Mesodermal cell (in vitro differentiated cells): ENCODE measurements around the gene TBX21.
A peak's percentile ranks its signal among the peaks of the same experiment; 100 is the strongest.

ENCODE experiments used
- H3K27ac ChIP-seq: 2 replicates; pipeline ENCODE4 v1.7.0; 2013; ENCODE audit warnings: mild to moderate bottlenecking, low read depth, low read length, moderate library complexity; ENCODE audit not compliant: severe bottlenecking
- H3K36me3 ChIP-seq: 2 replicates; pipeline ENCODE4 v1.7.1; 2013; ENCODE audit warnings: mild to moderate bottlenecking, low read length, moderate library complexity; ENCODE audit not compliant: control insufficient read depth, insufficient read depth
- H3K4me1 ChIP-seq: one replicate; pipeline ENCODE4 v1.7.1; 2013; ENCODE audit warnings: mild to moderate bottlenecking, low read length; ENCODE audit not compliant: insufficient read depth, control insufficient read depth, poor library complexity, severe bottlenecking
- H3K4me3 ChIP-seq: 2 replicates; pipeline ENCODE4 v1.7.0; 2013; ENCODE audit warnings: low read length, control low read depth, mild to moderate bottlenecking; ENCODE audit not compliant: insufficient read depth, poor library complexity, severe bottlenecking; ENCODE audit errors: extremely low read depth
- H3K9me3 ChIP-seq: 2 replicates; pipeline ENCODE4 v1.7.1; 2013; ENCODE audit warnings: mild to moderate bottlenecking, low read length, moderate library complexity; ENCODE audit not compliant: control insufficient read depth
- WGBS, 2 experiments: methylation state at CpG; one replicate each; pipeline ENCODE4 v1.1.5; 2013; ENCODE audit warnings: missing lambda C conversion rate in 2 of 2; ENCODE audit not compliant: insufficient coverage in 2 of 2; 5-methylcytosine and 5-hydroxymethylcytosine counted together

TBX21 gene

DNA sequence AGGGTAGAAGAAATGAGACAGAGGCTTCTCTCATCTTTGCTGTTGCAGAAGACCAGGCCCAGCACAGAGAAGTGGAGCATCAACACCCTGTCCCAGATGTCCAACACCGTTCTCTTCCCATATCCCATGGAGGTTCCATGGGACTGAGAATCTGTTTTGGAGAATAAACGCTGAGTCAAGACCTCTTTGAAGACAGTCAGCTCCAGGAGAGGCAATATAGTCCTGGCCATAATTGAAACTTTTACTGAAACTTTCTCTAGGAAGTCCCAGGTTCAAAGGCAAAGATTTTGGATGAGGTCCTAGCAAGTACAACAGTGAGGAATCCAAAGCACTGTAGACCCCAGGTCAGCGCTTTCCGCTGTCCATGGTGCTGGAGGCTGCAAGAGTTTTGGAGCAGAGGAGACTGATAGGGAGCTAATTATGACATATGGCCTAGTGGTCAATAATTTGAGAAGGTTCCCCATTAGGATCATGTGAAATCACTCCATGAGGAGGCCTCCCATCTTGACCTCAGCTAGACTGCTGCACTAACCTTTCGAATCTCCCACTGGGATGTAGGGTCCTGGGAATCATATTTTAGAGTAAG is 52.6 kb downstream of the TBX21 start:
- Histone ChIP-seq H3K36me3 (no peaks in the 10 kb centered on the region), H3K4me3 (no peak overlapping the region), H3K4me1 (peaks cover 5% of the 10 kb centered on the region), H3K9me3 (no peaks in the 10 kb centered on the region), H3K27ac (no peak overlapping the region)
- 30 to 38% methylated on average over 2 to 4 of the region's 5 CpGs for WGBS, 2 experiments

DNA sequence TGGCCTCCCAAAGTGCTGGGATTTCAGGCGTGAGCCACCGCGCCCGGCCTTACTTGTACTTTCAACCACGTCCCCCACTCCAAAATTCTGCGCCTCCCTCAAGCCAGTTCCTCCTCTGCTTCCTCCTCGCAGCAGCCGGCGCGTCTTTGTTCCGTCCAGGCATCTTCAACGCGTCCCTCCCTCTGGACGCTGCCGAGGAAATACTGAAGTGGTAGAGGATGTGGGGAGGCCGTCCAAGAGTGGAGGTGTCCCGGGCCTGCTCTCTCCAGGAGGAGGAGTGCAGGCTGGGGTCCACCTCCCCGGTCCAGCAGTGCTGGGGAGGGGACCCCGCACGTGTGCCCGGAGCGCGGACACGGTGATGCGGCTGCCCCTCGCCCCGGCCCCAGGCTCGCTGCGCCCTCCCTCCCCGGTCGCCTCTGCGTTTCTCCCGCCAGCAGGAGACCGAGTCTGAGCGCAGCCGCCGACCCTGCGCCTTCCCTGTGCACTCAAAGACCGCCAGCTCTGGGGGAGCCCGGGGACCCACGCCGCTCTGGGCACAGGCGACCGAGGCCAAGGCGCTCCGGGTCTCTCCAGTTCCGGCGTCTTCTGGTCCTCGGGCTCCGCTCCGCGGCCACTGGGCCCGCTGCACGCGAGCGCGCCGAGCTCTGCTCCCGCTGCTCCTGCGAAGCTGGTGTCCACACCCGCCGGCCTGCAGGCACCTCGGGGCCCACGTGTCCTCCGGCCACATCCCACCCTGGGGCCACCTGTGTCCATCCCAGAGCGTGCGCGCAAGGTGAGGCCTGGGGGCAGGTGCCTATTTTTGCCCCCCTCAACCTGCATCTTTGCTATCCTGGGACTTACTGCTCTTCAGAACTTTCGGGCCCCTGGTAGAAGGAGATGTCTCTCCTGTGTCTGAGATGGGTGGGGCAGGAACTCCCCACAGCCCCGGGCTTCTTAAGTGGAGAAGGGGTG is 56.9 kb downstream of the TBX21 start:
- Histone ChIP-seq H3K36me3 (no peaks in the 10 kb centered on the region), H3K4me1 (peaks cover 5% of the 10 kb centered on the region), H3K27ac (no peak overlapping the region), H3K4me3 (peak overlapping the region; percentile 33), H3K9me3 (no peaks in the 10 kb centered on the region)
- 1 to 4% methylated on average over 55 to 59 of the region's 70 CpGs for WGBS, 2 experiments

- no peak overlapping the region for H3K4me3 ChIP-seq
- no peak overlapping the region for H3K27ac ChIP-seq
- H3K4me1 ChIP-seq = peaks cover 5% of the 10 kb centered on the region
- no peaks in the 10 kb centered on the region for H3K9me3 ChIP-seq
- no peaks in the 10 kb centered on the region for H3K36me3 ChIP-seq
- WGBS, 2 experiments = no CpG with 5 or more reads among the region's 3 CpGs
These were observed 58.0 kb downstream of the TBX21 start for GRCh38 chr17:47791025-47791424.

- WGBS, 2 experiments = no CpG with 5 or more reads among the region's 1 CpG
- Histone ChIP-seq H3K36me3 (no peaks in the 10 kb centered on the region), H3K9me3 (no peaks in the 10 kb centered on the region), H3K4me3 (no peak overlapping the region), H3K4me1 (peaks cover 5% of the 10 kb centered on the region), H3K27ac (no peak overlapping the region)
These were observed 59.4 kb downstream of the TBX21 start for GRCh38 chr17:47792457-47792856.

DNA sequence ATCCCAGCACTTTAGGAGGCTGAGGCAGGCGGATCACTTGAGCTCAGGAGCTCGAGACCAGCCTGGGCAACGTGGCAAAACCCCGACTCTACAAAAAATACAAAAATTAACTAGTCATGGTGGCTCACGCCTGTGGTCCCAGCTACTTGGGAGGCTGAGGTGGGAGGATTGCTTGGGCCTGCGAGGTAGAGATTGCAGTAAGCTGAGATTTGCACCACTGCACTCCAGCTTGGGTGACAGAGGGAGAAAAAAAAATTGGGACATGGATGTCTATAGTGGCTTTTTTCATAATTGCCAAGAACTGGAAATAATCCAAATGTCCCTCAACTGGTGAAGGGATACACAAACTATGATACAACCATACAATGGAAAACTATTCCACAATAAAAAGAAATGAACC is 59.9 kb downstream of the TBX21 start:
- H3K4me3 ChIP-seq = no peak overlapping the region
- WGBS, 2 experiments = 52 to 73% methylated on average over 2 to 3 of the region's 6 CpGs
- peaks cover 5% of the 10 kb centered on the region for H3K4me1 ChIP-seq
- H3K9me3 ChIP-seq = no peaks in the 10 kb centered on the region
- no peaks in the 10 kb centered on the region for H3K36me3 ChIP-seq
- no peak overlapping the region for H3K27ac ChIP-seq
